H1 (cell line): Measurements from ENCODE around the gene CD244. TPM values are rescaled to one million over a fixed set of nuclear protein-coding genes. Genes with fewer than 3 reads are reported as not detected.

ENCODE experiments used
- TEAD4 ChIP-seq: IDR thresholded peaks from 2 replicates; pipeline ENCODE4 v1.6.1; 2012; ENCODE audit warnings: low read depth, low read length, inconsistent platforms, mixed read lengths
- polyA plus RNA-seq, 7 experiments: library from polyadenylated mRNA; depleted of rRNA in 3 of 7; stranded (reverse) in 5 of 7; unstranded in 2 of 7; fragments of >200 nt in 5 of 7; fragments of 200-250 nt in 2 of 7; gene quantifications; 1 replicate in 5 of 7; 2 replicates in 1 of 7; 4 replicates in 1 of 7; pipeline versions ENCODE4 v1.2.1 to v1.2.3, GENCODE V29; 2011 to 2013; ENCODE audit warnings: missing spikeins in 2 of 7, mixed read lengths in 2 of 7
- total RNA-seq: library from RNA; stranded (reverse); fragmentation: NEBNext Ultra II Directional; extraction: Animal tissue kit (Norgen Biotek cat#: 25700); gene quantifications from 2 replicates; pipeline ENCODE4 v1.2.1, GENCODE V29; 2021
- TF ChIP-seq, protein P1 (sequence below), 3 experiments: IDR thresholded peaks; 1 replicate in 2 of 3; 2 replicates in 1 of 3; pipeline versions ENCODE4 v1.5.1 to v1.6.1; 2011; ENCODE audit warnings: low read length in 3 of 3, mild to moderate bottlenecking in 3 of 3, inconsistent platforms in 2 of 3, low read depth in 1 of 3, moderate library complexity in 1 of 3; ENCODE audit not compliant: insufficient read depth in 1 of 3; ENCODE audit errors: control extremely low read depth in 1 of 3

CD244 gene
- total and polyA plus RNA-seq, 2 of the 8 experiments (the other 6 are each of a cell fraction or from before 2014, with no cell fraction given) = not detected

DNA sequence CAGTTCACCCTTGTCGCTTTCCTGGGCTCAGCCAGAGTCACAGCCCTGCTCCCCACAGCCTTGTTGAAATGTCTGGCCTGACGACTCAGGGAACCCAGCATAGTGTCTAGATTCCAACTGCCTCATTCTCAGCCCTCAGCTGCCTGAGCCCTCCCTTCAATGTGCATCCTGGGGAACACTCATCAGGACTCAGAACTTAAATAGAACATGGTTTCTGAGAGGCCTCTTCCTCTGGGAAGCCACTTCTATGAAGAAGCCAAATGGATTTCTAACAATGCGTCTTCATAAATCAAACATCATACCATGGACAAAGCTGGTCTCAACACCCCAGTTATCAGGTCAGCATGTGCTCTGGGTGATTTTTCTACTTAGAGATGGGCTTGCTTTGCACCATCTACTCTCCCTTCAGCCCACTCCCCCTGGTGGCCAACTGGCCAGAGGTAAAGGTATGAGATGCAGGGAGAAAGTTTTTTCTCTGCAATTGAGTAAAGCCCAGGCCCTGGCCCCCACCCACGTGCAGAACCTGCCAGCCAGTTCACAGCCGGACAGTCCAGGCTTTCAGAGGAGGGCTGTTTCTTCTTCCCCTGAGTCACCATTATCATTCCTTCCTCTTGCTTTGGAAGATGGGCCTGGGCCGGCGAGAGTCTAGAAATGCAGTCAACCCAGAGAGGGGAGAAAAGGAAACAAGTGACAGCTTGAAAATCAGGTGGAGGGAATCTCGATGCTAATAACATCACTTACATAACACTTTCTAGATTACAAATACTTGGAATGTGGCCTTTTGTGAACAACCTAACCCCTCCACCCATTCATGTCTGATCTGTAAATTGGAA is 32.1 kb downstream of the CD244 start (continued):
- 0 out of 2 replicates have a peak, but pooled peaks have one; percentile 9 for TF ChIP-seq TEAD4
- TF ChIP-seq, protein P1, sequence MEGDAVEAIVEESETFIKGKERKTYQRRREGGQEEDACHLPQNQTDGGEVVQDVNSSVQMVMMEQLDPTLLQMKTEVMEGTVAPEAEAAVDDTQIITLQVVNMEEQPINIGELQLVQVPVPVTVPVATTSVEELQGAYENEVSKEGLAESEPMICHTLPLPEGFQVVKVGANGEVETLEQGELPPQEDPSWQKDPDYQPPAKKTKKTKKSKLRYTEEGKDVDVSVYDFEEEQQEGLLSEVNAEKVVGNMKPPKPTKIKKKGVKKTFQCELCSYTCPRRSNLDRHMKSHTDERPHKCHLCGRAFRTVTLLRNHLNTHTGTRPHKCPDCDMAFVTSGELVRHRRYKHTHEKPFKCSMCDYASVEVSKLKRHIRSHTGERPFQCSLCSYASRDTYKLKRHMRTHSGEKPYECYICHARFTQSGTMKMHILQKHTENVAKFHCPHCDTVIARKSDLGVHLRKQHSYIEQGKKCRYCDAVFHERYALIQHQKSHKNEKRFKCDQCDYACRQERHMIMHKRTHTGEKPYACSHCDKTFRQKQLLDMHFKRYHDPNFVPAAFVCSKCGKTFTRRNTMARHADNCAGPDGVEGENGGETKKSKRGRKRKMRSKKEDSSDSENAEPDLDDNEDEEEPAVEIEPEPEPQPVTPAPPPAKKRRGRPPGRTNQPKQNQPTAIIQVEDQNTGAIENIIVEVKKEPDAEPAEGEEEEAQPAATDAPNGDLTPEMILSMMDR (IDR thresholded peaks at IDR 0.05; ENCODE audit: control extremely low read depth in 1 of 3, insufficient read depth in 1 of 3, low read depth in 1 of 3, low read length in 3 of 3) = peak; percentile 82 to 93 (median 89)
- TF ChIP-seq, all 59 proteins: peak for 7
